K562 treated with DMSO at 1 percent for 24 hours (cell line): ENCODE measurements around the gene RNF168. TPM values are rescaled to one million over a fixed set of nuclear protein-coding genes. Genes with fewer than 3 reads are reported as not detected.

Experiments
- total RNA-seq: library from RNA; unstranded; fragments of 300-600 nt; gene quantifications from 2 replicates; pipeline ENCODE4 v1.2.3, GENCODE V29; 2022; ENCODE audit warnings: low read depth; ENCODE audit not compliant: insufficient read depth

The RNF168 gene, protein sequence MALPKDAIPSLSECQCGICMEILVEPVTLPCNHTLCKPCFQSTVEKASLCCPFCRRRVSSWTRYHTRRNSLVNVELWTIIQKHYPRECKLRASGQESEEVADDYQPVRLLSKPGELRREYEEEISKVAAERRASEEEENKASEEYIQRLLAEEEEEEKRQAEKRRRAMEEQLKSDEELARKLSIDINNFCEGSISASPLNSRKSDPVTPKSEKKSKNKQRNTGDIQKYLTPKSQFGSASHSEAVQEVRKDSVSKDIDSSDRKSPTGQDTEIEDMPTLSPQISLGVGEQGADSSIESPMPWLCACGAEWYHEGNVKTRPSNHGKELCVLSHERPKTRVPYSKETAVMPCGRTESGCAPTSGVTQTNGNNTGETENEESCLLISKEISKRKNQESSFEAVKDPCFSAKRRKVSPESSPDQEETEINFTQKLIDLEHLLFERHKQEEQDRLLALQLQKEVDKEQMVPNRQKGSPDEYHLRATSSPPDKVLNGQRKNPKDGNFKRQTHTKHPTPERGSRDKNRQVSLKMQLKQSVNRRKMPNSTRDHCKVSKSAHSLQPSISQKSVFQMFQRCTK
- total RNA-seq, result 12.6 and 13.0 TPM in 2 replicates

GRCh38 chr3:196503196-196504076 lies at the start of gene RNF168:
TSS of gene RNF168 (minus strand) at chr3:196503768. CDS start at chr3:196503173, 595 bp downstream.

GRCh38 chr3:196514913-196515621 lies 11.5 kb upstream of the RNF168 start, which contains the start of gene SMCO1:
TSS of gene SMCO1 (minus strand) at chr3:196515346. CDS start at chr3:196515209, 137 bp downstream.

GRCh38 chr3:196432137-196432879 lies 71.3 kb downstream of the RNF168 start, which contains the start of gene UBXN7:
TSS of gene UBXN7 (minus strand) at chr3:196432427. CDS start at chr3:196432399, 28 bp downstream.

Other genes with a start within 250 kb of the RNF168 start
- 43.4 and 44.6 TPM in 2 replicates for gene PCYT1A, start 216.0 kb downstream of the RNF168 start, total RNA-seq
- 12.3 and 20.5 TPM in 2 replicates for gene DYNLT2B, start 185.5 kb downstream of the RNF168 start, total RNA-seq
- 9.5 and 9.8 TPM in 2 replicates for gene TM4SF19, start 165.4 kb downstream of the RNF168 start, total RNA-seq
- 9.9 and 11.1 TPM in 2 replicates for gene UBXN7, start 71.3 kb downstream of the RNF168 start, total RNA-seq
- gene SMCO1, start 11.6 kb upstream of the RNF168 start, total RNA-seq, result not detected in 2 replicates
- gene WDR53, start 64.8 kb upstream of the RNF168 start, total RNA-seq, result 15.0 and 16.8 TPM in 2 replicates
- 9.6 and 10.8 TPM in 2 replicates for gene FBXO45, start 64.9 kb upstream of the RNF168 start, total RNA-seq
- 12.1 and 12.3 TPM in 2 replicates for gene NRROS, start 135.9 kb upstream of the RNF168 start, total RNA-seq
- gene CEP19, start 208.5 kb upstream of the RNF168 start, total RNA-seq, result 5.1 and 5.6 TPM in 2 replicates
- 33.0 and 37.8 TPM in 2 replicates for gene PIGX, start 208.6 kb upstream of the RNF168 start, total RNA-seq
- 24.4 and 24.6 TPM in 2 replicates for gene PAK2, start 236.1 kb upstream of the RNF168 start, total RNA-seq